ENCODE data around the gene CBLIF.
"Not testable (repeated sequence)": the region's sequence is repeated elsewhere in the genome, so short reads cannot be mapped to it uniquely, and the experiment has no call there.

The CBLIF gene

DNA sequence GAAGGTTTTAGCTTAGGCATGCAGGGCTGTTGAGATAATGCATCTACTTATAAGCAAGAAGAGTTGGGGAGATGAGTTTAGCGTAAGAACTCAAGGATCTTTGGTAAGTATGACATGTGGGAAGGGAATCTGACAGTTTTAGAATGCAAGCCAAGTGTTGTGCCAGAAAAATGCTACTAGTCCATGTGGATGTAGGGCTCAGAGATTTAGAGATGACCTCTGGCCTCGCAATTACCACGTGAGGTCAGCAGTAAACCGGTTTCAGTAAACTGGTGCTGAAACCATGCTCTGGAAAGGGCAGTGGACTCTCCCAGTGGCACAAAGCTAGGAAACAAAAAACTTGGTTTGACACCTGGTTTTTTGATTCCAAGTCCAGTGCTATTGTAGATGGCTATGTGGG, 53.7 kb downstream of the CBLIF start:
- DNase-seq, result no peak

DNA sequence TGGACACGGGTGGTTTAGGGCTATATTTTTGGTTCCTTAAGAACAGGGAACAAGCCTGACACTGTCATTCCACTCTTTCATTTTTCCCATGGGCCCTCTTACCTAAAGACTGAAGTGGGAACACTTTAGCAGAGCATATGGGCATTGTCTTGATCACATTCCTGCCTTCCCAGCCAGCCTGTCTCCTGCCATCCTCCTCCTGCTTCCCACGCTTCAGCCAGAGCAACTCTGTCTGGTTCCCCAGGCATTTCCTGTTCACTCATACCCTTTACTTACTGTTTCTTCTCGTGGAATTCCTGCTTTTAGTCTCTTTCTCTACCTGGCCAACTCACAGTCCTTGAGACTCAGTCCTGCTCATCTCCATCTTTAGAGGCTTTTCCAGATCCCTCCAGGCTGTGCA, 57.5 kb downstream of the CBLIF start:
- DNase-seq, result peak; percentile 91

DNA sequence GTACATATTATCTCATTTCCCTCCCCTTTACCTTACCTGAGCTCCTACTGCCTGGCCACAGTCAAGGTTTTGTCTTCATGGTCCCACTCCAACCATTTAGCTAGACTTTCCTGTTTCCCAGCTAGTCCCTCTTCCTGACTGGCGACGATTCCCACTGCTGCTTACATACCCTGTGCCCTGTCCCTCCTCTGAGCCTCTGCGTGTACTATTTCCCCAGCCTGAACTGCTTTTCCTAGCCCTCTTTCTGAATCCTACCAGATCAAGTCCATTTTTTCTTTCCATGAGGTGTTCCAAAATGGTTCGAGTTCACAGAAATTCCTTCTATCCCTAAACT, 58.1 kb downstream of the CBLIF start:
- DNase-seq, result no peak

DNA sequence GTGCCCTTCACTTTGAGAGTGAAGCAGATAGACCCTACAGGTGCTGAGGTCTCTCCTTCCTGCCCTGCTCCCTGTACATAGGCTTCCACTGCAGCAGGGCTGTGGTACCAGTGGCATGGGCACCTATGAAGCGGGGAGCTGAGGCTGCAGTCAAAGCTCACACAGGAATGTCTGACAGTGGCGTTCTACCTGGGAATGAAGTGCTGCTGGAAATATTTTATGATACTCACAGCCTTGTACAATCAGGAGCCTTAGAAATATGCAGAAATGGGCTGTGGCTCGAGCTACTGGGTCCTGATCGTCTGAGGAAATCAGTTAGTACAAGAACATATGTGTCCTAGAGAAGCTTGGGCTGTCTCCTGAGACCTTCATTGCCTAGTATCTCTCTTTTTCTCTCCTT, 59.5 kb downstream of the CBLIF start:
- DNase-seq, result no peak

DNA sequence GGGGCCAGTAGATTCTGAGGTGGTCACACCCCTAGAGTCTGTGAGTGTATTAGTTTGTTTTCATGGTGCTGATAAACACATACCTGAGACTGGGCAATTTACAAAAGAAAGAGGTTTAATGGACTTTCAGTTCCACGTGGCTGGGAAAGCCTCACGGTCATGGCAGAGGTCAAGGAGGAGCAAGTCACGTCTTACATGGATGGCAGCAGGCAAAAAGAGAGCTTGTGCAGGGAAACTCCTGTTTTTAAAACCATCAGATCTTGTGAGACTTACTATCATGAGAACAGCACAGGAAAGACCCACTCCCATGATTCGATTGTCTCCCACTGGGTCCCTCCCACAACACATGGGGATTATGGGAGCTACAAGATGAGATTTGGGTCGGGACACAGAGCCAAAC, 60.9 kb downstream of the CBLIF start:
- not testable (repeated sequence) for DNase-seq

DNA sequence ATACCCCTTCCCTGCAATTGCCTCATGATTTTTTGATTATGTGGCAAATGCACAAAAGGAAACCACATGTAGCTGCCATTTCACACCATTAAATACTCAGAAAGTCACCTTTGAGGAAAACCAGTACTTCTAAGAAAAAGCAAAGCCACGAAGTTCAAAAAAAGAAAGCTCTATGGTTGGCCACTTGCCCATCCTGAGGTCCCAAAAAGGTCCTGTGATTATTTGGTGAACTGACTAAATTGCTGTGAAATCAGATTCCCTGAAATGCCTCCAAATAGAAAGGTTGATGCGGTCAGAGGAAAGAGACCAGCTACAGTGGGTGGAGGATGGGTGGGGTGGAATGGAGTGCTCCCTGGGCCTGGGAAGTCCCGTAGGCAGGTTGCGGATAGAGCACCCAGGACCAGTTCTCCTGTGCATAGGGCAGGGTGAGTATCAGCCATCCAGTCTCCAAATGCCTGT, 61.6 kb downstream of the CBLIF start:
- DNase-seq, result no peak

DNA sequence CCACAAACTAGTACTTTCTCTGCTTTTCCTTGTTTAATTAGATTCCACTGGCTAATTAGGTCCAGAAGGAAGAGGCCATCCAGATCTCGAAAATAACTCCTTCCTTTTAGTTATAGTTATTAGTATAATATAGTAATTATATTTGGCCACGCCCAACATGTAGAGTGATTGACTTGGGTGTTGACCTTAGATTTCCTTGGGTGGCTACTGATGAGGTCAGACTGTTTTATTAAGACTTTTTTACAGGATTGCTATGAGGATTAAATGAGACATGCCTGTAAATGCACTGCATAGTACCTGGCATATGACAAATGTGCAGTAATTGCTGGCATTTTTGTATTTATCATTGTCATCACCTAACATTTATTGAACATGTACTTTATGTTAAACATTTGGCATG, 63.2 kb downstream of the CBLIF start:
- no peak for DNase-seq

DNA sequence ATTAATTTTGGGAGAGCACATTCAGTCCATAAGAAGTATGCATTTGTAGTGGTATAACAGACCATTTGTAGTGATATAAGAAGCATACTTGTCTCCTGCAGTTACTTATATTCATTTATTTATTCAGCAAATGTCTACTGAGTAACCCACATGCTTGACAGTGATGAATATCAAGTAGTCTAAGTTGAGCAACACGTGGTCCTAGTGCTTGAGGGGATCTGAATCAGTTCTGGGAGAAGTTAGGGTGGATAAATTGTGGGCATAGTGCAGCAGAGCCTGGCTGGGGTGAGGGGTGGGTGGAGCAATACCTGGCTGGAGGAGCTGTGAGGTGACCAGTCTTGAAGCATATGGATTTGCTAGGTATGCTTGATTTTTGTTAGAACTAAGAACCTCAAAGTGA, 65.8 kb downstream of the CBLIF start:
- DNase-seq, result no peak
